Gastrocnemius medialis (tissue), 4 donors: ENCODE measurements around the gene PCDHGB2. TPM values are rescaled to one million over a fixed set of nuclear protein-coding genes. Genes with fewer than 3 reads are reported as not detected.

Experiments
- ATAC-seq, 2 donors: fragments of 150-250 bp; one replicate each; pipeline ENCODE4 v1.9.1; 2016
- DNase-seq, 2 donors: peaks; one replicate each; pipeline ENCODE4 v3.0.0-alpha.2; 2019
- H3K27ac ChIP-seq, 4 donors: fragments of 200-600 bp; sonication (generic); 1 replicate in 1 of 4; 2 replicates in 3 of 4; pipeline ENCODE4 v1.5.1; 2016 to 2018; ENCODE audit warnings: mild to moderate bottlenecking in 2 of 4, moderate library complexity in 1 of 4
- H3K27me3 ChIP-seq, 3 donors: fragments of 200-600 bp; sonication (generic) in 2 of 3; 1 replicate in 1 of 3; 2 replicates in 2 of 3; pipeline versions ENCODE4 v1.5.1 to v1.6.0; 2016 to 2019; ENCODE audit warnings: mild to moderate bottlenecking in 1 of 3, moderate library complexity in 1 of 3
- H3K36me3 ChIP-seq, 2 donors: fragments of 200-600 bp; sonication (generic) in 1 of 2; one replicate each; pipeline ENCODE4 v1.5.1; 2017 to 2018
- H3K4me1 ChIP-seq, 2 donors: fragments of 200-600 bp; sonication (generic) in 1 of 2; one replicate each; pipeline ENCODE4 v1.5.1; 2016 to 2017; ENCODE audit warnings: mild to moderate bottlenecking in 2 of 2
- H3K4me3 ChIP-seq, 4 donors: fragments of 200-600 bp; sonication (generic) in 3 of 4; 1 replicate in 1 of 4; 2 replicates in 3 of 4; pipeline ENCODE4 v1.5.1; 2016 to 2019; ENCODE audit warnings: mild to moderate bottlenecking in 2 of 4
- H3K9me3 ChIP-seq, 3 donors: fragments of 200-600 bp; sonication (generic) in 2 of 3; 1 replicate in 1 of 3; 2 replicates in 2 of 3; pipeline ENCODE4 v1.5.1; 2016 to 2019
- POLR2A ChIP-seq, 2 donors: fragments of 450-650 bp; IDR thresholded peaks; one replicate each; pipeline ENCODE4 v1.6.1; 2017; ENCODE audit warnings: antibody characterized with exemption in 2 of 2, mild to moderate bottlenecking in 2 of 2, moderate library complexity in 2 of 2
- in situ Hi-C, 4 donors: fragments of 200-750 bp; cut with MboI; loops; one replicate each; pipeline versions ENCODE4 v1.15.0 to v1.8.0; 2017; ENCODE audit warnings: low sequenced_read_pairs in 4 of 4
- intact Hi-C: fragments of 100-400 bp; cut with DNase I; formaldehyde crosslinking; loops from one replicate; pipeline ENCODE4 v1.15.1; 2023; ENCODE audit warnings: low total_unique reads
- total RNA-seq, 4 donors: library from RNA; depleted of rRNA; stranded (reverse); fragments of >200 nt; gene quantifications; one replicate each; pipeline versions ENCODE4 v1.1.0 to v1.2.3, GENCODE V29; 2016
- TF ChIP-seq, protein P1 (sequence below), 5 experiments: fragments of 450-650 bp in 3 of 5; fragments of 200-600 bp in 2 of 5; sonication (generic) in 2 of 5; IDR thresholded peaks in 4 of 5; conservative IDR thresholded peaks in 1 of 5; 1 replicate in 4 of 5; 2 replicates in 1 of 5; pipeline ENCODE4 v1.5.1; 2016 to 2019; ENCODE audit warnings: antibody characterized with exemption in 5 of 5, mild to moderate bottlenecking in 3 of 5, moderate library complexity in 3 of 5

The PCDHGB2 gene
- total RNA-seq, 4 donors from 2014 or later = 0.55 to 3.4 (median 1.9) TPM

DNA sequence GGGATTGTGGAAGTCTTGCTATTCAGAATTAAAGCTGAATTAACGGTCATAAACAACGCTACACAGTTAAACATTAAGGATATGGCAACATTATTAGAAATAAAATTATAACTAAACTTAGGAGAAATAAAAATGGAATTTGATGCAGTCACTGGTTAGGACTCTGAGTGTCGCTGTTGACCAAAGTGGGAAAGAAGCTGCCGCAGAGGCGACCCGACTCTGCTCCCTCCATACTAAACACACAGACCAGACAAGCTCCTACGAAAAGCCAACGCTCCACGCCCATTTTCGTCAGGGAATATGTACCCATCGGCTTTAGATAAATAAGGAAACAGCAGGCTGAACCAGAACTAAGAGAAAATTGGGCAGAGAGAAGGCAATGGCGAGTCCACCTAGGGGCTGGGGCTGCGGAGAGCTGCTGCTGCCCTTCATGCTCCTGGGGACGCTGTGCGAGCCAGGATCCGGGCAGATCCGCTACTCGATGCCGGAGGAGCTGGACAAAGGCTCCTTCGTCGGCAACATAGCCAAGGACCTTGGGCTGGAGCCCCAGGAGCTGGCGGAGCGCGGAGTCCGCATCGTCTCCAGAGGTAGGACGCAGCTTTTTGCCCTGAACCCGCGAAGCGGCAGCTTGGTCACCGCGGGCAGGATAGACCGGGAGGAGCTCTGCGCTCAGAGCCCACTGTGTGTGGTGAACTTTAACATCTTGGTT is 4.3 kb downstream of the PCDHGB2 start, which contains the start of gene PCDHGA5:
Gene PCDHGA5 (plus strand): TSS at position 211 of the 709 bp plus-strand sequence. CDS start 169 bp downstream, at position 380.
- Histone ChIP-seq H3K27me3 (peaks cover 0 to 53% (median 39%) of the 10 kb centered on the region in 3 donors), H3K4me1 (peaks cover 4 to 5% of the 10 kb centered on the region in 2 donors), H3K27ac (no peak within 1 kb of the TSS), H3K4me3 (peak within 1 kb of the TSS; percentile 1 to 47 (median 16)), H3K9me3 (peaks cover 0 to 28% (median 6%) of the 10 kb centered on the region in 3 donors), H3K36me3 (no peaks in the 10 kb centered on the region)
- intact Hi-C loops = no loop called here
- DNase-seq = no peak
- no peak for TF ChIP-seq POLR2A (IDR thresholded peaks at IDR 0.05)
- TF ChIP-seq, protein P1, sequence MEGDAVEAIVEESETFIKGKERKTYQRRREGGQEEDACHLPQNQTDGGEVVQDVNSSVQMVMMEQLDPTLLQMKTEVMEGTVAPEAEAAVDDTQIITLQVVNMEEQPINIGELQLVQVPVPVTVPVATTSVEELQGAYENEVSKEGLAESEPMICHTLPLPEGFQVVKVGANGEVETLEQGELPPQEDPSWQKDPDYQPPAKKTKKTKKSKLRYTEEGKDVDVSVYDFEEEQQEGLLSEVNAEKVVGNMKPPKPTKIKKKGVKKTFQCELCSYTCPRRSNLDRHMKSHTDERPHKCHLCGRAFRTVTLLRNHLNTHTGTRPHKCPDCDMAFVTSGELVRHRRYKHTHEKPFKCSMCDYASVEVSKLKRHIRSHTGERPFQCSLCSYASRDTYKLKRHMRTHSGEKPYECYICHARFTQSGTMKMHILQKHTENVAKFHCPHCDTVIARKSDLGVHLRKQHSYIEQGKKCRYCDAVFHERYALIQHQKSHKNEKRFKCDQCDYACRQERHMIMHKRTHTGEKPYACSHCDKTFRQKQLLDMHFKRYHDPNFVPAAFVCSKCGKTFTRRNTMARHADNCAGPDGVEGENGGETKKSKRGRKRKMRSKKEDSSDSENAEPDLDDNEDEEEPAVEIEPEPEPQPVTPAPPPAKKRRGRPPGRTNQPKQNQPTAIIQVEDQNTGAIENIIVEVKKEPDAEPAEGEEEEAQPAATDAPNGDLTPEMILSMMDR (IDR thresholded peaks at IDR 0.05 in 4 of 5, conservative IDR thresholded peaks at IDR 0.05 in 1 of 5) = peak in 1 of 5 experiments; percentile 21
- in situ Hi-C loops = no loop called here
- peak in 1 of 2 donors; percentile 19 for ATAC-seq

DNA sequence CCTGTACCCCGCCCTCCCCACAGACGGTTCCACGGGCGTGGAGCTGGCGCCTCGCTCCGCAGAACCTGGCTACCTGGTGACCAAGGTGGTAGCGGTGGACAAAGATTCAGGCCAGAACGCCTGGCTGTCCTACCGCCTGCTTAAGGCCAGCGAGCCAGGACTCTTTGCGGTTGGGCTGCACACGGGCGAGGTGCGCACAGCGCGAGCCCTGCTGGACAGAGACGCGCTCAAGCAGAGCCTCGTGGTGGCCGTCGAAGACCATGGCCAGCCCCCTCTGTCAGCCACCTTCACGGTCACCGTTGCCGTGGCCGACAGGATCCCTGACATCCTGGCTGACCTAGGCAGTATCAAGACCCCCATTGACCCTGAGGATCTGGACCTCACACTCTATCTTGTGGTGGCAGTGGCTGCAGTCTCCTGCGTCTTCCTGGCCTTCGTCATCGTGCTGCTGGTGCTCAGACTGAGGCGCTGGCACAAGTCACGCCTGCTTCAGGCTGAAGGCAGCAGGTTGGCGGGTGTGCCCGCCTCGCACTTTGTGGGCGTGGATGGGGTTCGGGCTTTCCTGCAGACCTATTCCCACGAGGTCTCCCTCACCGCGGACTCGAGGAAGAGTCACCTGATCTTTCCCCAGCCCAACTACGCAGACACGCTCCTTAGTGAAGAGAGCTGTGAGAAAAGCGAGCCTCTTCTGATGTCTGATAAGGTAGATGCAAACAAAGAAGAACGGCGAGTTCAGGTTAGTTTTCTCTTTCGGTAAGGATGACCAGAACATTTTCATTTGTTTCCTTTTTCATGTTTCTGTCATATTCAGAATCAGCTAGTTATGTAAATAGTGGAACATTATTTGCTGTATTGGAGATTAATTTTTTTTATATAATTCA is 6.5 kb downstream of the PCDHGB2 start:
- DNase-seq (no peak), ATAC-seq (no peak)
- intact Hi-C loops = no loop called here
- TF ChIP-seq POLR2A (IDR thresholded peaks at IDR 0.05) = no peak
- TF ChIP-seq, protein P1 (IDR thresholded peaks at IDR 0.05 in 4 of 5, conservative IDR thresholded peaks at IDR 0.05 in 1 of 5) = no peak
- Histone ChIP-seq H3K9me3 (peaks cover 0 to 19% (median 5%) of the 10 kb centered on the region in 3 donors), H3K36me3 (no peaks in the 10 kb centered on the region), H3K27ac (no peak overlapping the region), H3K4me1 (peaks cover 5 to 8% of the 10 kb centered on the region in 2 donors), H3K4me3 (peak overlapping the region in 1 of 4 donors; percentile 12), H3K27me3 (peaks cover 0 to 48% (median 32%) of the 10 kb centered on the region in 3 donors)
- in situ Hi-C loops = no loop called here

DNA sequence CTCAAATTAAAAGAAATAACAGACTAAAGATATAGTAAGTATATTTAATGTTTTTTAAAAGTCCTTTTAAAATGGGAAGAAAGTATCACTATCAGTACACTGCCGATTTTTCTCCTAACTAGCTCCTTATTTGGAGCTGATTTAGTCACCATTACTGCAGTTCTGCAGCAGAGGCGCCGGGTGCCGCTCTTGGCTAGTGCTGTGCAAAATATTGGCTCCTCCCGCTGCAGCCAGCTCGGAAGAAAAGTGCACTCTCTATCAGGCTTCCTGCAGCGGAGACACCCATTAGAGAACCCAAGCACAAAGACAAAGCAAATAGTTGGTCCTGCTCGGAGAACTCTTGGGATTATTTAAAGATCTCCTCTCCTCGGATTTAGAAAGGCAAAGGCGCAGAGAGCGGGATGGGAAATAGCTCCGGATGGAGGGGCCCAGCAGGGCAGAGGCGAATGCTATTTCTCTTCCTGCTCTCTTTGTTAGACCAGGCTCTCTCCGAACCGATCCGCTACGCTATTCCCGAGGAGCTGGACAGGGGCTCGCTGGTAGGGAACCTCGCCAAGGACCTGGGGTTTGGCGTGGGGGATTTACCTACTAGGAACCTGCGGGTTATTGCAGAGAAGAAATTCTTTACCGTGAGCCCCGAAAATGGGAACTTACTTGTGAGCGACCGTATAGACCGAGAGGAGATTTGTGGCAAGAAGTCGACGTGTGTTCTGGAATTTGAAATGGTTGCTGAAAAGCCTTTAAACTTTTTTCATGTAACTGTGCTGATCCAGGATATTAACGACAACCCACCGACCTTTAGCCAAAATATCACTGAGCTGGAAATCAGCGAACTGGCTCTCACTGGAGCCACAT is 10.4 kb downstream of the PCDHGB2 start, which contains the start of gene PCDHGB3:
Gene PCDHGB3 (plus strand): TSS at position 249 of the 855 bp plus-strand sequence. CDS start 153 bp downstream, at position 402.
- intact Hi-C loops (loop anchor here (5.0 kb wide), 1 partner anchor 42 kb away; the partner anchor contains the start of gene PCDHGA10), in situ Hi-C loops (no loop called here)
- H3K27ac ChIP-seq = peak within 1 kb of the TSS in 1 of 4 donors; percentile 16
- H3K4me3 ChIP-seq = peak within 1 kb of the TSS; percentile 7 to 50 (median 37)
- H3K27me3 ChIP-seq = peaks cover 0 to 21% (median 20%) of the 10 kb centered on the region in 3 donors
- H3K9me3 ChIP-seq = peaks cover 0 to 17% (median 6%) of the 10 kb centered on the region in 3 donors
- no peaks in the 10 kb centered on the region for H3K36me3 ChIP-seq
- ATAC-seq = peak; percentile 62 to 87
- peaks cover 0 to 4% of the 10 kb centered on the region in 2 donors for H3K4me1 ChIP-seq
- DNase-seq = peak in 1 of 2 donors; percentile 45
- TF ChIP-seq POLR2A (IDR thresholded peaks at IDR 0.05) = no peak
- TF ChIP-seq, protein P1 (IDR thresholded peaks at IDR 0.05 in 4 of 5, conservative IDR thresholded peaks at IDR 0.05 in 1 of 5) = peak in 2 of 5 experiments; percentile 19 to 43
